K562 (cell line): ENCODE results near the gene ZFP14. TPM values are rescaled to one million over a fixed set of nuclear protein-coding genes. Genes with fewer than 3 reads are reported as not detected.
A peak's percentile ranks its signal among the peaks of the same experiment; 100 is the strongest.

Source experiments
- ATAC-seq: fragments of 200-7000 bp; cut with Tn5 transposase; 3 replicates; pipeline ENCODE4 v1.9.1; 2020; ENCODE audit warnings: moderate library complexity
- BruUV-seq: library from RNA; stranded (reverse); fragments of 400-500 nt; replicated peaks from 2 replicates; lab custom pipeline; 2021; lab: Mats Ljungman, UMichigan
- CTCF ChIA-PET: fragments of 300-600 bp; formaldehyde crosslinking; extraction: SDS; loops from one replicate; lab custom pipeline; 2021; ENCODE audit warnings: low intra/inter-chr PET ratio; lab: Yijun Ruan, JAX
- POLR2A ChIA-PET: fragments of 300-600, 350-650 bp; sonication (Branson Sonifier 250); formaldehyde crosslinking; extraction: SDS; loops from one replicate; lab custom pipeline; 2021; ENCODE audit warnings: antibody characterized with exemption, inconsistent platforms; lab: Yijun Ruan, JAX
- DNase-seq, 4 experiments: peaks; one replicate each; pipeline versions ENCODE4 v3.0.0 to v3.0.0-alpha.2; 2011 to 2018; ENCODE audit warnings: low spot score in 3 of 4, mixed read lengths in 3 of 4; ENCODE audit errors: extremely low read depth in 1 of 4
- FAIRE-seq: peaks from 2 replicates; lab custom pipeline; 2011; peaks lifted over from hg19 to GRCh38; lab: Jason Lieb, UNC
- H2AFZ ChIP-seq: 2 replicates; pipeline ENCODE4 v1.6.0; 2011; ENCODE audit warnings: low read depth, low read length, control low read depth, inconsistent platforms
- H3K27ac ChIP-seq: fragments of 200-600 bp; 3 replicates; pipeline ENCODE4 v1.8.0; 2011; ENCODE audit warnings: low read depth, mild to moderate bottlenecking, control low read depth, inconsistent platforms, low read length, moderate library complexity, mixed read lengths; ENCODE audit errors: extremely low read depth
- H3K27me3 ChIP-seq, 2 experiments: fragments of 300-600 bp in 1 of 2; 2 replicates in 1 of 2; 3 replicates in 1 of 2; pipeline versions ENCODE4 v1.6.0 to v1.8.0; 2011; ENCODE audit warnings: inconsistent platforms in 2 of 2, low read length in 2 of 2, mild to moderate bottlenecking in 1 of 2, mixed read lengths in 1 of 2, moderate library complexity in 1 of 2; ENCODE audit not compliant: control insufficient read depth in 2 of 2, insufficient read depth in 2 of 2
- H3K36me3 ChIP-seq: fragments of 300-600 bp; 3 replicates; pipeline ENCODE4 v1.8.0; 2011; ENCODE audit warnings: mild to moderate bottlenecking, low read length, inconsistent platforms; ENCODE audit not compliant: control insufficient read depth, insufficient read depth
- H3K4me1 ChIP-seq, 2 experiments: fragments of 200-600 bp in 1 of 2; replicated peaks in 1 of 2; 2 replicates in 1 of 2; 3 replicates in 1 of 2; pipeline versions ENCODE4 v1.5.1 to v1.8.0; 2011; ENCODE audit warnings: inconsistent platforms in 2 of 2, low read length in 2 of 2, mild to moderate bottlenecking in 1 of 2, mixed read lengths in 1 of 2, moderate library complexity in 1 of 2; ENCODE audit not compliant: control insufficient read depth in 2 of 2, insufficient read depth in 2 of 2
- H3K4me2 ChIP-seq: 2 replicates; pipeline ENCODE4 v1.6.1; 2011; ENCODE audit warnings: low read length, control low read depth, inconsistent platforms, mixed read lengths; ENCODE audit not compliant: insufficient read depth
- H3K4me3 ChIP-seq: fragments of 200-600 bp; sonication (generic), shearing (Covaris generic); 2 replicates; pipeline ENCODE4 v1.5.1; 2016; ENCODE audit warnings: control low read depth, inconsistent platforms
- H3K79me2 ChIP-seq: fragments of 200-600 bp; 3 replicates; pipeline ENCODE4 v1.8.0; 2011; ENCODE audit warnings: low read length, inconsistent platforms; ENCODE audit not compliant: control insufficient read depth, insufficient read depth
- H3K9ac ChIP-seq, 2 experiments: 2 replicates each; pipeline versions ENCODE4 v1.6.0 to v1.6.1; 2011; ENCODE audit warnings: low read depth in 2 of 2, low read length in 2 of 2, control low read depth in 1 of 2, inconsistent platforms in 1 of 2, mild to moderate bottlenecking in 1 of 2, mixed read lengths in 1 of 2; ENCODE audit not compliant: insufficient read depth in 1 of 2
- H3K9me1 ChIP-seq: one replicate; pipeline ENCODE4 v1.6.0; 2011; ENCODE audit warnings: inconsistent platforms, mild to moderate bottlenecking, low read length, moderate library complexity; ENCODE audit not compliant: control insufficient read depth, insufficient read depth
- H3K9me3 ChIP-seq: replicated peaks from 2 replicates; pipeline ENCODE4 v1.5.1; 2011; ENCODE audit warnings: low read depth, low read length, inconsistent platforms; ENCODE audit not compliant: control insufficient read depth, insufficient read depth
- H4K20me1 ChIP-seq: replicated peaks from 2 replicates; pipeline ENCODE4 v1.6.1; 2011; ENCODE audit warnings: low read length, inconsistent platforms, mixed read lengths; ENCODE audit not compliant: control insufficient read depth, insufficient read depth
- BCOR ChIP-seq: fragments of 450-650 bp; IDR thresholded peaks from 2 replicates; pipeline ENCODE4 v1.6.1; 2016
- JUN ChIP-seq, 2 experiments: sonication (generic) in 1 of 2; formaldehyde crosslinking in 1 of 2; IDR thresholded peaks; 2 replicates each; pipeline versions ENCODE4 v1.6.1 to v1.8.0; 2012 to 2022; ENCODE audit warnings: borderline replicate concordance in 2 of 2, mild to moderate bottlenecking in 2 of 2, improper control_type of control experiment in 1 of 2, low read depth in 1 of 2, low read length in 1 of 2, missing genetic modification reagents in 1 of 2
- RBM15 ChIP-seq: fragments of 200-400 bp; formaldehyde crosslinking; IDR thresholded peaks from 2 replicates; pipeline ENCODE4 v1.6.1; 2018; ENCODE audit warnings: mild to moderate bottlenecking, low read length, moderate library complexity; ENCODE audit not compliant: insufficient read depth
- YBX1 ChIP-seq: fragments of 450-650 bp; IDR thresholded peaks from 2 replicates; pipeline ENCODE4 v1.7.1; 2016; ENCODE audit warnings: mild to moderate bottlenecking
- ZNF274 ChIP-seq: IDR thresholded peaks from 2 replicates; pipeline ENCODE4 v1.6.1; 2011; ENCODE audit warnings: low read depth, mild to moderate bottlenecking, low read length, moderate library complexity, borderline replicate concordance
- WGBS: fragments of 100-300 bp; shearing (Covaris generic); methylation state at CpG from one replicate; pipeline ENCODE4 v1.1.6; 2016; ENCODE audit warnings: low coverage, mixed read lengths; ENCODE audit not compliant: insufficient coverage; ENCODE audit errors: missing lambda C conversion rate; 5-methylcytosine and 5-hydroxymethylcytosine counted together
- in situ Hi-C: fragments of 300-500 bp; cut with MboI; formaldehyde crosslinking; loops from 4 replicates; pipeline ENCODE4 v1.15.0; 2018; ENCODE audit warnings: inconsistent platforms, mixed read lengths
- intact Hi-C: fragments of 100-400 bp; cut with micrococcal nuclease; formaldehyde crosslinking; loops from 2 replicates; pipeline ENCODE4 v1.14.2; 2022
- polyA plus RNA-seq, 8 experiments: library from polyadenylated mRNA; depleted of rRNA in 4 of 8; stranded (reverse) in 5 of 8; unstranded in 3 of 8; fragments of >200 nt; fragmentation: Nextera tagmentation in 2 of 8; fragmentation: Illumina TruSeq in 1 of 8; extraction: Ambion mirVana in 2 of 8; extraction: Trizol in 1 of 8; gene quantifications; 2 replicates each; pipeline versions ENCODE4 v1.2.1 to v1.2.3, GENCODE V29; 2011 to 2014; ENCODE audit warnings: inconsistent platforms in 1 of 8, missing spikeins in 1 of 8
- total RNA-seq, 7 experiments: library from RNA; depleted of rRNA in 6 of 7; stranded (reverse); fragments of >200 nt in 6 of 7; fragmentation: Illumina TruSeq in 2 of 7; extraction: Trizol in 2 of 7; gene quantifications; 2 replicates each; pipeline versions ENCODE4 v1.2.1 to v1.2.3, GENCODE V29; 2011 to 2021; ENCODE audit warnings: low replicate concordance in 1 of 7

ZFP14 gene
- total and polyA plus RNA-seq, 9 of the 15 experiments (the other 6 are each of a cell fraction or from before 2014, with no cell fraction given) = 0.80 to 1.9 (median 1.4) TPM

GRCh38 chr19:36392916-36393673, 14.1 kb upstream of the ZFP14 start:
- no peak overlapping the region for H3K4me2 ChIP-seq
- H3K27me3 ChIP-seq = no peaks in the 10 kb centered on the region
- H3K4me1 ChIP-seq = no peaks in the 10 kb centered on the region
- no TSS peak for BruUV-seq
- DNase-seq = no peak
- no peak for FAIRE-seq
- H2AFZ ChIP-seq = no peak overlapping the region
- intact Hi-C loops (no loop called here), in situ Hi-C loops (no loop called here)
- no peaks in the 10 kb centered on the region for H4K20me1 ChIP-seq
- H3K4me3 ChIP-seq = no peak overlapping the region
- WGBS = 30% methylated on average over 11 of the region's 11 CpGs
- H3K36me3 ChIP-seq = peaks cover 8% of the 10 kb centered on the region; the same call in 2 of the 3 replicates
- H3K9ac ChIP-seq = no peak overlapping the region
- ChIA-PET POLR2A (no interaction called here), CTCF (no interaction called here)
- no peak for ATAC-seq
- H3K79me2 ChIP-seq = no peaks in the 10 kb centered on the region
- peaks cover 5% of the 10 kb centered on the region for H3K9me3 ChIP-seq
- H3K9me1 ChIP-seq = no peaks in the 10 kb centered on the region
- H3K27ac ChIP-seq = no peak overlapping the region
- TF ChIP-seq BCOR (no peak), ZNF274 (peak; percentile 93), RBM15 (no peak), YBX1 (no peak), JUN (IDR thresholded peaks at IDR 0.05; ENCODE audit: borderline replicate concordance, low read depth, low read length) (no peak), JUN (CRISPR knock-in tag; IDR thresholded peaks at IDR 0.05; ENCODE audit: borderline replicate concordance) (no peak)
- TF ChIP-seq, all 486 proteins: peak for 1
